Neural progenitor cell (in vitro differentiated cells): ENCODE data around the gene STKLD1. TPM values are rescaled to one million over a fixed set of nuclear protein-coding genes. Genes with fewer than 3 reads are reported as not detected.

Experiments
- DNase-seq: peaks from one replicate; pipeline ENCODE4 v3.0.0-alpha.2; 2016; ENCODE audit warnings: low spot score
- H2AFZ ChIP-seq: fragments of 200-600 bp; sonication (generic); replicated peaks from 2 replicates; pipeline ENCODE4 v1.6.1; 2016; ENCODE audit warnings: antibody characterized with exemption
- H3F3A ChIP-seq: fragments of 200-600 bp; sonication (generic); 2 replicates; pipeline ENCODE4 v1.6.1; 2016; ENCODE audit warnings: antibody characterized with exemption, low read depth
- H3K27ac ChIP-seq: fragments of 200-600 bp; sonication (generic); 2 replicates; pipeline ENCODE4 v1.5.1; 2016; ENCODE audit warnings: mild to moderate bottlenecking
- H3K27me3 ChIP-seq: fragments of 200-600 bp; sonication (generic); 2 replicates; pipeline ENCODE4 v1.6.1; 2016; ENCODE audit warnings: mild to moderate bottlenecking, moderate library complexity
- H3K36me3 ChIP-seq: fragments of 200-600 bp; sonication (generic); 2 replicates; pipeline ENCODE4 v1.5.1; 2016
- H3K4me1 ChIP-seq: fragments of 200-600 bp; sonication (generic); 2 replicates; pipeline ENCODE4 v1.6.1; 2016; ENCODE audit warnings: mixed run types
- H3K4me2 ChIP-seq: fragments of 200-600 bp; sonication (generic); 2 replicates; pipeline ENCODE4 v1.6.1; 2016
- H3K4me3 ChIP-seq: fragments of 200-600 bp; sonication (generic); 2 replicates; pipeline ENCODE4 v1.5.1; 2016
- H3K79me2 ChIP-seq: fragments of 200-600 bp; sonication (generic); 2 replicates; pipeline ENCODE4 v1.6.1; 2016; ENCODE audit warnings: low read depth
- H3K9ac ChIP-seq: fragments of 200-600 bp; sonication (generic); 2 replicates; pipeline ENCODE4 v1.6.1; 2016
- H3K9me3 ChIP-seq: fragments of 200-600 bp; sonication (generic); 2 replicates; pipeline ENCODE4 v1.5.1; 2016; ENCODE audit warnings: low read depth
- H4K20me1 ChIP-seq: fragments of 200-600 bp; sonication (generic); 2 replicates; pipeline ENCODE4 v1.6.1; 2016; ENCODE audit warnings: low read depth
- H3K27ac Mint-ChIP-seq: 3 replicates; pipeline ENCODE4 v1.8.0; 2021; ENCODE audit warnings: mixed read lengths
- H3K27me3 Mint-ChIP-seq: 2 replicates; pipeline ENCODE4 v1.8.0; 2022; ENCODE audit warnings: low read depth, mild to moderate bottlenecking, inconsistent platforms, moderate library complexity, mixed read lengths; ENCODE audit not compliant: insufficient read depth
- H3K36me3 Mint-ChIP-seq: 3 replicates; pipeline ENCODE4 v1.8.0; 2021; ENCODE audit warnings: mixed read lengths
- H3K4me1 Mint-ChIP-seq: 3 replicates; pipeline ENCODE4 v1.8.0; 2021; ENCODE audit warnings: mixed read lengths
- H3K4me3 Mint-ChIP-seq: 3 replicates; pipeline ENCODE4 v1.8.0; 2021; ENCODE audit warnings: mild to moderate bottlenecking, moderate library complexity, mixed read lengths
- H3K9me3 Mint-ChIP-seq: 3 replicates; pipeline ENCODE4 v1.8.0; 2020; ENCODE audit warnings: mixed read lengths
- EZH2 ChIP-seq: fragments of 200-600 bp; sonication (generic); IDR thresholded peaks from 2 replicates; pipeline ENCODE4 v1.6.1; 2017; ENCODE audit warnings: antibody characterized with exemption, mild to moderate bottlenecking, moderate library complexity
- EZH2phosphoT487 ChIP-seq: fragments of 200-600 bp; sonication (generic); IDR thresholded peaks from 2 replicates; pipeline ENCODE4 v1.6.1; 2017; ENCODE audit warnings: antibody characterized with exemption
- total RNA-seq: library from RNA; depleted of rRNA; stranded (reverse); fragments of >200 nt; gene quantifications from 2 replicates; pipeline ENCODE4 v1.2.3, GENCODE V29; 2015; ENCODE audit warnings: low replicate concordance
- TF ChIP-seq, protein P1 (sequence below): fragments of 200-600 bp; sonication (generic); IDR thresholded peaks from 2 replicates; pipeline ENCODE4 v1.5.1; 2017; ENCODE audit warnings: antibody characterized with exemption, mild to moderate bottlenecking

STKLD1 gene
- total RNA-seq, 1 donor from 2014 or later: 0.58 TPM

DNA sequence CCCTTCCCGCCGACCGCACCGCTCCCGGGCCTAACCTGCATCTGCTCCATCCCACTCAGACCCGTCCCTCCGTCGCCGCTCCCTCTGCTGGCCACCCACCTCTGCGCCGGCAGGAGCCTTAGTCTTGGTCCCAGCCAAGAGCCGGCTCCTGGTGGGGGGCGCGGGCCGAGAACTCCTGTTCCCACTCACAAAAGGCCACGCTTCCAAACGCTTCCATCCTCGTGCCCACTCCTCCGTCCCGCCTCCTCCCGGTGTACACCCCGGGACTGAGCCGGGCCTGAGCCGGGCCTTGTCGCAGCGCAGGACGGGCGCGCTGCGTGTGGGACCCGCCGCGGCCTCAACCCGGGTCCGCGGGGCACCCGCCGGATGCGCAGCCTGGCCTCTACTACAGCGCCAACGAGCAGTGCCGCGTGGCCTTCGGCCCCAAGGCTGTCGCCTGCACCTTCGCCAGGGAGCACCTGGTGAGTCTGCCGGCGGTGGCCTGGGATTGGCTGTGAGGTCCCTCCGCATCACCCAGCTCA lies 53.5 kb downstream of the STKLD1 start:
- H3K4me3 Mint-ChIP-seq: no peak overlapping the region
- H3K36me3 ChIP-seq: no peaks in the 10 kb centered on the region
- peak overlapping the region; percentile 42 for H3K4me3 ChIP-seq

GRCh38 chr9:133430244-133430643 lies 54.1 kb downstream of the STKLD1 start:
- Mint-ChIP-seq H3K9me3 (no peaks in the 10 kb centered on the region), H3K36me3 (no peaks in the 10 kb centered on the region), H3K27ac (no peak overlapping the region), H3K4me1 (peaks cover 12% of the 10 kb centered on the region), H3K27me3 (peaks cover 24% of the 10 kb centered on the region), H3K4me3 (peak overlapping the region; percentile 48)
- no peak overlapping the region for H3K4me3 ChIP-seq
- no peak overlapping the region for H3K27ac ChIP-seq
- H3K4me1 ChIP-seq: no peaks in the 10 kb centered on the region
- TF ChIP-seq, protein P1, sequence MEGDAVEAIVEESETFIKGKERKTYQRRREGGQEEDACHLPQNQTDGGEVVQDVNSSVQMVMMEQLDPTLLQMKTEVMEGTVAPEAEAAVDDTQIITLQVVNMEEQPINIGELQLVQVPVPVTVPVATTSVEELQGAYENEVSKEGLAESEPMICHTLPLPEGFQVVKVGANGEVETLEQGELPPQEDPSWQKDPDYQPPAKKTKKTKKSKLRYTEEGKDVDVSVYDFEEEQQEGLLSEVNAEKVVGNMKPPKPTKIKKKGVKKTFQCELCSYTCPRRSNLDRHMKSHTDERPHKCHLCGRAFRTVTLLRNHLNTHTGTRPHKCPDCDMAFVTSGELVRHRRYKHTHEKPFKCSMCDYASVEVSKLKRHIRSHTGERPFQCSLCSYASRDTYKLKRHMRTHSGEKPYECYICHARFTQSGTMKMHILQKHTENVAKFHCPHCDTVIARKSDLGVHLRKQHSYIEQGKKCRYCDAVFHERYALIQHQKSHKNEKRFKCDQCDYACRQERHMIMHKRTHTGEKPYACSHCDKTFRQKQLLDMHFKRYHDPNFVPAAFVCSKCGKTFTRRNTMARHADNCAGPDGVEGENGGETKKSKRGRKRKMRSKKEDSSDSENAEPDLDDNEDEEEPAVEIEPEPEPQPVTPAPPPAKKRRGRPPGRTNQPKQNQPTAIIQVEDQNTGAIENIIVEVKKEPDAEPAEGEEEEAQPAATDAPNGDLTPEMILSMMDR: no peak
- TF ChIP-seq EZH2phosphoT487 (no peak), EZH2 (no peak)
- H3K9ac ChIP-seq: no peak overlapping the region
- H4K20me1 ChIP-seq: no peaks in the 10 kb centered on the region
- peaks cover 36% of the 10 kb centered on the region for H3K27me3 ChIP-seq
- peaks cover 15% of the 10 kb centered on the region for H3F3A ChIP-seq
- no peaks in the 10 kb centered on the region for H3K36me3 ChIP-seq
- H3K9me3 ChIP-seq: no peaks in the 10 kb centered on the region
- DNase-seq: no peak
- H3K4me2 ChIP-seq: no peak overlapping the region
- no peaks in the 10 kb centered on the region for H3K79me2 ChIP-seq
- H2AFZ ChIP-seq: no peak overlapping the region

More for the DNA sequence above, 53.5 kb downstream of the STKLD1 start:
- H3K27me3 ChIP-seq: peaks cover 36% of the 10 kb centered on the region
- H3K4me1 Mint-ChIP-seq: peaks cover 12% of the 10 kb centered on the region
- H3F3A ChIP-seq: peaks cover 15% of the 10 kb centered on the region
- no peak overlapping the region for H3K27ac Mint-ChIP-seq
- no peaks in the 10 kb centered on the region for H3K9me3 ChIP-seq
- no peak overlapping the region for H3K9ac ChIP-seq
- H3K27ac ChIP-seq: no peak overlapping the region
- H3K4me2 ChIP-seq: peak overlapping the region; percentile 73
- H2AFZ ChIP-seq: peak overlapping the region; percentile 83
- TF ChIP-seq EZH2phosphoT487 (no peak), EZH2 (peak; percentile 45)
- TF ChIP-seq, protein P1: peak; percentile 66
- DNase-seq: peak; percentile 83
- no peaks in the 10 kb centered on the region for H3K4me1 ChIP-seq
- no peaks in the 10 kb centered on the region for H4K20me1 ChIP-seq
- no peaks in the 10 kb centered on the region for H3K36me3 Mint-ChIP-seq
- H3K9me3 Mint-ChIP-seq: no peaks in the 10 kb centered on the region
- no peaks in the 10 kb centered on the region for H3K79me2 ChIP-seq
- peaks cover 22% of the 10 kb centered on the region for H3K27me3 Mint-ChIP-seq

DNA sequence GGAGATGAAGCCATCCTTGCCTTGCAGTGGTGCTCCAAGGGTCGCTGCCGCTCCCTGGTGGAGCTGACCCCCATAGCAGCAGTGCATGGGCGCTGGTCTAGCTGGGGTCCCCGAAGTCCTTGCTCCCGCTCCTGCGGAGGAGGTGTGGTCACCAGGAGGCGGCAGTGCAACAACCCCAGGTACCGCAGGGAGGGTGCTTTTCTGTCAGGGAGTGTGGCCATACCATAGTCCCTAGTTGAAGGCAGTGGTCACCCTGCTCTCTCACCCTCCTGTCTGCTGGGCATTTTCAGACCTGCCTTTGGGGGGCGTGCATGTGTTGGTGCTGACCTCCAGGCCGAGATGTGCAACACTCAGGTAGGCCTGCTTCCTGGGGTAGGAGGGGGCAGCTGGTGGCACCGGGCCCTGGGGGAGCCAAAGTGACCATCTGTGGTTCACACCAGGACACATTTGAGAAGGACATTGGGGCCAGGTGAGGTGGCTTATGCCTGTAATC lies 57.2 kb downstream of the STKLD1 start:
- no peaks in the 10 kb centered on the region for H3K4me1 ChIP-seq
- no peaks in the 10 kb centered on the region for H3K9me3 ChIP-seq
- H3K4me2 ChIP-seq: no peak overlapping the region
- no peak overlapping the region for H2AFZ ChIP-seq
- TF ChIP-seq, protein P1: no peak
- TF ChIP-seq EZH2: no peak
- TF ChIP-seq EZH2phosphoT487: no peak
- H4K20me1 ChIP-seq: no peaks in the 10 kb centered on the region
- no peaks in the 10 kb centered on the region for H3K36me3 Mint-ChIP-seq
- no peak for DNase-seq
- H3K4me1 Mint-ChIP-seq: peaks cover 2% of the 10 kb centered on the region
- no peak overlapping the region for H3K27ac Mint-ChIP-seq
- H3K4me3 ChIP-seq: no peak overlapping the region
- no peak overlapping the region for H3K27ac ChIP-seq
- peaks cover 4% of the 10 kb centered on the region for H3F3A ChIP-seq
- no peak overlapping the region for H3K4me3 Mint-ChIP-seq
- no peaks in the 10 kb centered on the region for H3K79me2 ChIP-seq
- no peak overlapping the region for H3K9ac ChIP-seq
- peaks cover 21% of the 10 kb centered on the region for H3K27me3 ChIP-seq
- no peaks in the 10 kb centered on the region for H3K9me3 Mint-ChIP-seq
- peaks cover 6% of the 10 kb centered on the region for H3K27me3 Mint-ChIP-seq
- H3K36me3 ChIP-seq: no peaks in the 10 kb centered on the region
